Activated CD8-positive, alpha-beta T cell treated with anti-CD3 and anti-CD28 coated beads, Interleukin-2, amount 10 ng/mL, durations not matched to agents 7 days and 5 days (primary cell): Measurements from ENCODE around the gene SLC5A9. TPM values are rescaled to one million over a fixed set of nuclear protein-coding genes. Genes with fewer than 3 reads are reported as not detected.
"Not testable (repeated sequence)": the region's sequence is repeated elsewhere in the genome, so short reads cannot be mapped to it uniquely, and the experiment has no call there.

Source experiments
- ATAC-seq: fragments of 150-1000 bp; cut with Tn5 transposase; one replicate; pipeline ENCODE4 v1.10.0; 2021; ENCODE audit warnings: moderate library complexity
- CTCF ChIA-PET: fragments of 350-600 bp; sonication (Branson Sonifier 250); formaldehyde crosslinking; loops from one replicate; lab custom pipeline; 2021; ENCODE audit warnings: antibody characterized with exemption; lab: Charles Lee
- POLR2A ChIA-PET: fragments of 350-600 bp; sonication (Branson Sonifier 250); formaldehyde crosslinking; loops from one replicate; lab custom pipeline; 2021; ENCODE audit warnings: antibody characterized with exemption; lab: Charles Lee
- DNase-seq: peaks from one replicate; pipeline ENCODE4 v3.0.0-alpha.2; 2020
- H3K27ac Mint-ChIP-seq: one replicate; pipeline ENCODE4 v1.8.0; 2021; ENCODE audit warnings: mild to moderate bottlenecking, mixed read lengths
- H3K27me3 Mint-ChIP-seq: one replicate; pipeline ENCODE4 v1.8.0; 2021; ENCODE audit warnings: low read depth, mixed read lengths
- H3K36me3 Mint-ChIP-seq: one replicate; pipeline ENCODE4 v1.8.0; 2021; ENCODE audit warnings: low read depth, mixed read lengths
- H3K4me1 Mint-ChIP-seq: one replicate; pipeline ENCODE4 v1.8.0; 2021; ENCODE audit warnings: low read depth, mixed read lengths
- H3K4me3 Mint-ChIP-seq: one replicate; pipeline ENCODE4 v1.8.0; 2021; ENCODE audit warnings: mild to moderate bottlenecking, mixed read lengths
- H3K9me3 Mint-ChIP-seq: one replicate; pipeline ENCODE4 v1.8.0; 2022; ENCODE audit warnings: mixed read lengths; ENCODE audit not compliant: insufficient read depth
- total RNA-seq, 2 experiments: library from RNA; stranded (reverse); gene quantifications; one replicate each; pipeline ENCODE4 v1.2.3, GENCODE V29; 2021

Gene SLC5A9
- total RNA-seq, 2 experiments from 2014 or later, result not detected

DNA sequence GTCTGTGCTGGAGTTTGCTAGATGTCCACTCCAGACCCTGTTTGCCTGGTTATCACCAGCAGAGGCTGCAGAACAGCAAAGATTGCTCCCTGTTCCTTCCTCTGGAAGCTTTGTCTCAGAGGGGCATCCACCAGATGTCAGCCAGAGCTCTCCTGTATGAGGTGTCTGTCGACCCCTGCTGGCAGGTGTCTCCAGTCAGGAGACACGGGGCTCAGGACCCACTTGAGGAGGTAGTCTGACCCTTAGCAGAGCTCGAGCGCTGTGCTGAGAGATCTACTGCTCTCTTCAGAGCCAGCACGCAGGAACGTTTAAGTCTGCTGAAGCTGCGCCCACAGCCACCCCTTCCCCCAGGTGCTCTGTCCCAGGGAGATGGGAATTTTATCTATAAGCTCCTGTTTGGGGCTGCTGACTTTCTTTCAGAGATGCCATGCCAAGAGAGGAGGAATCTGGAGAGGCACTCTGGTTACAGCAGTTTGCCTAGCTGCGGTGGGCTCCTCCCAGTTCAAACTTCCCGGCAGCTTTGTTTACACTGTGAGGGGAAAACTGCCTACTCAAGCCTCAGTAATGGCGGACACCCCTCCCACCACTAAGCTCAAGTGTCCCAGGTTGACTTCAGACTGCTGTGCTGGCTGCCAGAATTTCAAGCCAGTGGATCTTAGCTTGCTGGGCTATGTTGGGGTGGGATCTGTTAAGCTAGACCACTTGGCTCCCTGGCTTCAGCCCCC, 62.3 kb downstream of the SLC5A9 start:
- not testable (repeated sequence) for H3K9me3 Mint-ChIP-seq

DNA sequence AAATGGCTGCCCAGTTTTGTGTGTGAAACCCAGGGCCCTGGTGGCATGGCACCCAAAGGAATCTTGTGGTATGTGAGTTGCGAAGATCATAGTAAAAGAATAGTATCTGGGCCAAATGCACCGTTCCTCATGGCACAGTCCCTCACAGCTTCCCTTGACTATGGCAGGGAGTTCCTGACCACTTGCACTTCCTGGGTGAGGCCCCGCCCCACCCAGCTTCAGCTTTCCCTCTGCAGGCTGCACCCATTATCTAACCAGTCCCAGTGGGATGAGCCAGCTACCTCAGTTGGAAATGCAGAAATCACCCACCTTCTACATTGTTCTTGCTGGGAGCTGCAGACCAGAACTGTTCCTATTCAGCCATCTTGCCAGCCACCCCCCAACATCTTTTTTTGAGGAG, 63.0 kb downstream of the SLC5A9 start:
- ATAC-seq (no peak), DNase-seq (no peak)
- ChIA-PET POLR2A (no interaction called here), CTCF (no interaction called here)
- Mint-ChIP-seq H3K9me3 (no peaks in the 10 kb centered on the region), H3K27ac (no peak overlapping the region), H3K4me3 (no peak overlapping the region), H3K27me3 (no peaks in the 10 kb centered on the region), H3K4me1 (no peaks in the 10 kb centered on the region), H3K36me3 (no peaks in the 10 kb centered on the region)

More for the DNA sequence above, 62.3 kb downstream of the SLC5A9 start:
- DNase-seq, H3K4me3 Mint-ChIP-seq, H3K36me3 Mint-ChIP-seq, POLR2A ChIA-PET, CTCF ChIA-PET, H3K27me3 Mint-ChIP-seq, ATAC-seq, H3K4me1 Mint-ChIP-seq, H3K27ac Mint-ChIP-seq: not testable (repeated sequence)

DNA sequence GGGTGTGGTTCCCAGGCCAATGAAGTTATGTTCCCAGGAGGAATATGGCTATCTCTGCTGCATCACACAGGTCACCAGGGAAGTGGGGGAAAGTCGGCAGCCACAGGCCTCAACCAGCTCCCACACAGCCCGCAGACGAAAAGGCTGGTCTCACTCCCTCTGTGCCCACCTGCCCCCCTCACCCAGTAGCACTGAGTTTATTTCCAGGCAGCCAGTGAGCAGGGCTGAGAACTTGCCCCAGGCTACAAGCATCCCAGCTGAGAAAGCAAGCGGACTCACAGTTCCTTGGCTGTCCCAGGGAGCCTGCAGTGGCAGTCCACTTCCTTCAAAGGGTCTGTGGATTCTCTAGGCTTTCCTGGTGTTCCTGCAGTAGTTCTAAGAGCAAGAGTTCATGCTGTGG, 68.9 kb downstream of the SLC5A9 start:
- H3K36me3 Mint-ChIP-seq, result no peaks in the 10 kb centered on the region
- no peak overlapping the region for H3K27ac Mint-ChIP-seq
- ATAC-seq, result no peak
- H3K4me3 Mint-ChIP-seq, result no peak overlapping the region
- H3K27me3 Mint-ChIP-seq, result no peaks in the 10 kb centered on the region
- ChIA-PET POLR2A (no interaction called here), CTCF (no interaction called here)
- DNase-seq, result no peak
- no peaks in the 10 kb centered on the region for H3K9me3 Mint-ChIP-seq
- H3K4me1 Mint-ChIP-seq, result no peaks in the 10 kb centered on the region

DNA sequence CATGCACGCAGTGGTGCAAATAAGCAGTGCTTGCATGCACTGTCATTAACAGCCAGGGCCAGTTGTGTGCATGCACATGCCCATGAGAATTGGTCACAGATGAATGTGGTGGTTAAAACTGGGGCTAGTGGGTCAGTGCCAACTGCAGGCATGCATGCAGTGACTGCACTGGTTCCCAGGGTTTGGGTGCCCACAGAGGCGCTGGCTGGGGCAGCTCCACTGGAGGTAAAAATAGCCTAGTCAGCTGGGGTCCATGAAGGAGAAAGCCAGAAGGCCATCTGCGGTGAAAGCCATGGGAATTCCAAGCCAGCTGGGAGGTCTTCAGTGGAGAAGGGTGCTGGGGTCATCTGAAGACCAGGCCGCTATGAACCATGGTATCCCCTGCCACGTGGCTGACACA, 70.2 kb downstream of the SLC5A9 start:
- Mint-ChIP-seq H3K36me3 (no peaks in the 10 kb centered on the region), H3K27ac (no peak overlapping the region), H3K9me3 (no peaks in the 10 kb centered on the region), H3K4me1 (no peaks in the 10 kb centered on the region), H3K4me3 (no peak overlapping the region), H3K27me3 (no peaks in the 10 kb centered on the region)
- ChIA-PET CTCF (no interaction called here), POLR2A (no interaction called here)
- no peak for DNase-seq
- no peak for ATAC-seq

DNA sequence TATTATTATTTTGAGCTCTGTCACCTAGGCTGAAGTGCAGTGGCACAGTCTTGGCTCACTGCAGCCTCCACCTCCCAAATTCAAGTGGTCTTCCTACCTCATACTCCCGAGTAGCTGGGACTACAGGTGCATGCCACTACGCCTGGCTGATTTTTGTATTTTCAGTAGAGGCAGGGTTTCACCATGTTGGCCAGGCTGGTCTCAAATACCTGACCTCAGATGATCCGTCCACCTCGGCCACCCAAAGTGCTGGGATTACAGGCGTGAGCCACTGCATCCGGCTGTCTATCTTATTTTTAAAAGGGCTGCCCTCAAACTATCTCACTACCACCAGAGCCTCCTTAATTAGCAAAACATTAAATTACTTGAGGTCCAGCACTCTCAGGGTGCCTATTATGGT, 71.6 kb downstream of the SLC5A9 start:
- H3K27me3 Mint-ChIP-seq, H3K4me1 Mint-ChIP-seq, CTCF ChIA-PET, DNase-seq, ATAC-seq, H3K36me3 Mint-ChIP-seq, H3K4me3 Mint-ChIP-seq, H3K9me3 Mint-ChIP-seq, POLR2A ChIA-PET, H3K27ac Mint-ChIP-seq: not testable (repeated sequence)

DNA sequence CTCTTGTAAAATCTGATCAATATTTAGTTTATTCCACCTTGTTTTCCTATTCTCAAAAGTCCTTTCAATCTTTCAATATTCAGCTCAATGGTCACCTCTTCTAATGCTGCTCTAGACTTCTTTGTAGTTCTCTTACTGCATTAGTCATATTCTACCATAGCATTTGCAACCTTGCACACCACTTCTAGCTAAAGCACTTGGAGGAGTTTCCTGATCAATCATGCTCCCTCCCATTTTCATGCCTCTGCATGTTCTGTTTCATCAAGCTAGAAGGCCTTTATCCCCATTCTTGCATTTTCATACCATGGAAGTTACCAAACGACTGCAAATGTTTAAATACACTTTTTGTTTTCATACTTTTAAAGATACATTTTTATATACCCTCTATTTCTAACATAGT, 72.1 kb downstream of the SLC5A9 start:
- no peak overlapping the region for H3K27ac Mint-ChIP-seq
- POLR2A ChIA-PET, result no interaction called here
- no peaks in the 10 kb centered on the region for H3K4me1 Mint-ChIP-seq
- no peak overlapping the region for H3K4me3 Mint-ChIP-seq
- DNase-seq, result no peak
- ATAC-seq, result no peak
- CTCF ChIA-PET, result no interaction called here
- no peaks in the 10 kb centered on the region for H3K36me3 Mint-ChIP-seq
- H3K27me3 Mint-ChIP-seq, result no peaks in the 10 kb centered on the region
- no peaks in the 10 kb centered on the region for H3K9me3 Mint-ChIP-seq

Other genes with a start within 250 kb of the SLC5A9 start
- gene TRABD2B, start 225.3 kb upstream of the SLC5A9 start, total RNA-seq, result not detected
- under 1 TPM; 0.89 to 0.95 TPM for gene SPATA6, start 249.5 kb downstream of the SLC5A9 start, total RNA-seq